SK-N-SH (cell line): ENCODE measurements around the gene RNF212. TPM values are rescaled to one million over a fixed set of nuclear protein-coding genes. Genes with fewer than 3 reads are reported as not detected.

ENCODE experiments used
- CTCF ChIA-PET: fragments of 300-600, 350-600 bp; formaldehyde crosslinking; extraction: SDS; loops from one replicate; lab custom pipeline; 2021; lab: Yijun Ruan, JAX
- POLR2A ChIA-PET: fragments of 350-600 bp; sonication (Branson Sonifier 250); formaldehyde crosslinking; extraction: SDS; loops from one replicate; lab custom pipeline; 2020; ENCODE audit warnings: antibody characterized with exemption, inconsistent platforms; lab: Yijun Ruan, JAX
- DNase-seq: peaks from one replicate; pipeline ENCODE4 v3.0.0; 2012
- H2AFZ ChIP-seq: fragments of 200-600 bp; sonication (generic); 2 replicates; pipeline ENCODE4 v1.8.1; 2016; ENCODE audit warnings: antibody characterized with exemption, mild to moderate bottlenecking, low read depth
- H3F3A ChIP-seq: fragments of 200-600 bp; sonication (generic); replicated peaks from 2 replicates; pipeline ENCODE3; 2016; ENCODE audit warnings: antibody characterized with exemption, mild to moderate bottlenecking; ENCODE audit not compliant: insufficient read depth
- H3K27ac ChIP-seq, 2 experiments: fragments of 200-500 bp in 1 of 2; fragments of 200-600 bp in 1 of 2; sonication (Bioruptor generic) in 1 of 2; sonication (generic), shearing (Covaris generic) in 1 of 2; 2 replicates each; pipeline versions ENCODE4 v1.5.1 to v1.6.1; 2014 to 2016; ENCODE audit warnings: low read depth in 2 of 2, inconsistent platforms in 1 of 2, low read length in 1 of 2, mild to moderate bottlenecking in 1 of 2, mixed read lengths in 1 of 2
- H3K27me3 ChIP-seq: fragments of 200-600 bp; sonication (generic), shearing (Covaris generic); 2 replicates; pipeline ENCODE4 v1.6.1; 2016; ENCODE audit warnings: mixed run types; ENCODE audit not compliant: insufficient read depth
- H3K36me3 ChIP-seq, 2 experiments: fragments of 200-500 bp in 1 of 2; fragments of 200-600 bp in 1 of 2; sonication (Bioruptor generic) in 1 of 2; sonication (generic) in 1 of 2; replicated peaks in 1 of 2; 2 replicates each; pipeline versions ENCODE3 to v1.5.1; 2014 to 2016; ENCODE audit warnings: low read length in 1 of 2, mild to moderate bottlenecking in 1 of 2; ENCODE audit not compliant: insufficient read depth in 2 of 2, control insufficient read depth in 1 of 2
- H3K4me1 ChIP-seq, 2 experiments: fragments of 200-500 bp in 1 of 2; fragments of 200-600 bp in 1 of 2; sonication (Bioruptor generic) in 1 of 2; sonication (generic), shearing (Covaris generic) in 1 of 2; 2 replicates each; pipeline versions ENCODE4 v1.5.1 to v1.6.1; 2014 to 2016; ENCODE audit warnings: low read depth in 1 of 2, low read length in 1 of 2, mixed run types in 1 of 2; ENCODE audit not compliant: insufficient read depth in 2 of 2, control insufficient read depth in 1 of 2
- H3K4me2 ChIP-seq: fragments of 200-600 bp; sonication (generic), shearing (Covaris generic); 2 replicates; pipeline ENCODE4 v1.6.1; 2017; ENCODE audit warnings: mixed run types
- H3K4me3 ChIP-seq, 2 experiments: fragments of 200-500 bp in 1 of 2; fragments of 200-600 bp in 1 of 2; sonication (Bioruptor generic) in 1 of 2; sonication (generic), shearing (Covaris generic) in 1 of 2; 2 replicates each; pipeline versions ENCODE4 v1.5.1 to v1.8.1; 2014 to 2016; ENCODE audit warnings: low read depth in 2 of 2, inconsistent platforms in 1 of 2, low read length in 1 of 2, mild to moderate bottlenecking in 1 of 2, mixed read lengths in 1 of 2, moderate library complexity in 1 of 2
- H3K79me2 ChIP-seq: fragments of 200-600 bp; sonication (generic); 2 replicates; pipeline ENCODE4 v1.8.1; 2017; ENCODE audit warnings: mild to moderate bottlenecking; ENCODE audit not compliant: insufficient read depth
- H3K9ac ChIP-seq: fragments of 200-600 bp; sonication (generic); 2 replicates; pipeline ENCODE4 v1.6.1; 2017; ENCODE audit warnings: mixed run types
- H3K9me2 ChIP-seq: fragments of 200-600 bp; sonication (generic); 2 replicates; pipeline ENCODE4 v1.6.1; 2017; ENCODE audit warnings: mixed run types
- H3K9me3 ChIP-seq: fragments of 200-600 bp; sonication (generic); 2 replicates; pipeline ENCODE4 v1.6.1; 2017; ENCODE audit warnings: mixed run types, mild to moderate bottlenecking, moderate library complexity
- H4K20me1 ChIP-seq: fragments of 200-600 bp; sonication (generic); 2 replicates; pipeline ENCODE4 v1.6.1; 2017; ENCODE audit warnings: mild to moderate bottlenecking, mixed run types; ENCODE audit not compliant: insufficient read depth
- CHD2 ChIP-seq: fragments of 150-350 bp; IDR thresholded peaks from 2 replicates; pipeline ENCODE4 v1.6.1; 2018; ENCODE audit warnings: low read length; ENCODE audit not compliant: partially characterized antibody
- ELF1 ChIP-seq: IDR thresholded peaks from 2 replicates; pipeline ENCODE4 v1.4.0; 2012
- EZH2phosphoT487 ChIP-seq: fragments of 200-600 bp; sonication (generic); IDR thresholded peaks from 2 replicates; pipeline ENCODE4 v1.6.1; 2017; ENCODE audit warnings: low read depth, mixed run types, mild to moderate bottlenecking, antibody characterized with exemption, moderate library complexity, borderline replicate concordance
- FOSL2 ChIP-seq: IDR thresholded peaks from 2 replicates; pipeline ENCODE4 v1.4.0; 2012; ENCODE audit warnings: low read depth, mild to moderate bottlenecking, moderate library complexity, borderline replicate concordance
- FOXM1 ChIP-seq: IDR thresholded peaks from 2 replicates; pipeline ENCODE4 v1.4.0; 2012; ENCODE audit warnings: low read depth, mild to moderate bottlenecking
- GATA2 ChIP-seq: sonication (generic); formaldehyde crosslinking; IDR thresholded peaks from 2 replicates; pipeline ENCODE4 v1.5.0; 2020; ENCODE audit warnings: mild to moderate bottlenecking, missing genetic modification reagents
- JUND ChIP-seq: IDR thresholded peaks from 2 replicates; pipeline ENCODE4 v1.4.0; 2012
- MXI1 ChIP-seq: IDR thresholded peaks from 2 replicates; pipeline ENCODE4 v1.6.1; 2012; ENCODE audit warnings: mild to moderate bottlenecking, low read depth, low read length, improper control_type of control experiment
- RFX5 ChIP-seq: IDR thresholded peaks from 2 replicates; pipeline ENCODE4 v1.6.1; 2012; ENCODE audit warnings: mild to moderate bottlenecking, improper control_type of control experiment, low read length
- RXRA ChIP-seq: IDR thresholded peaks from 2 replicates; pipeline ENCODE4 v1.4.0; 2012; ENCODE audit warnings: low read depth, mild to moderate bottlenecking, borderline replicate concordance
- SMC3 ChIP-seq: IDR thresholded peaks from 2 replicates; pipeline ENCODE4 v1.6.1; 2012; ENCODE audit warnings: low read depth, low read length, improper control_type of control experiment
- WGBS: methylation state at CpG from one replicate; pipeline ENCODE4 v1.1.6; 2017; ENCODE audit warnings: low lambda C conversion rate; 5-methylcytosine and 5-hydroxymethylcytosine counted together
- polyA plus RNA-seq, 3 experiments: library from polyadenylated mRNA; depleted of rRNA; stranded (reverse); fragments of >200 nt; gene quantifications; 2 replicates each; pipeline ENCODE4 v1.2.3, GENCODE V29; 2012
- TF ChIP-seq, protein P1 (sequence below): fragments of 200-600 bp; sonication (generic); IDR thresholded peaks from 2 replicates; pipeline ENCODE4 v1.6.1; 2017; ENCODE audit warnings: antibody characterized with exemption, mild to moderate bottlenecking, moderate library complexity
- TF ChIP-seq, protein P2 (sequence below): IDR thresholded peaks from 2 replicates; pipeline ENCODE4 v1.4.0; 2012; ENCODE audit warnings: low read depth, borderline replicate concordance
- TF ChIP-seq, protein P3 (sequence below): IDR thresholded peaks from 2 replicates; pipeline ENCODE4; 2012
- TF ChIP-seq, protein P4 (sequence below): IDR thresholded peaks from 2 replicates; pipeline ENCODE4 v1.4.0; 2012; ENCODE audit warnings: low read depth, borderline replicate concordance
- TF ChIP-seq, protein P5 (sequence below): IDR thresholded peaks from 2 replicates; pipeline ENCODE4 v1.6.1; 2012; ENCODE audit warnings: mild to moderate bottlenecking, low read depth, low read length, moderate library complexity
- TF ChIP-seq, protein P6 (sequence below): IDR thresholded peaks from 2 replicates; pipeline ENCODE4 v1.4.0; 2012; ENCODE audit warnings: low read depth

RNF212 gene
- polyA plus RNA-seq, 1 of the 3 experiments (the other 2 are of a cell fraction) = 7.0 TPM

DNA sequence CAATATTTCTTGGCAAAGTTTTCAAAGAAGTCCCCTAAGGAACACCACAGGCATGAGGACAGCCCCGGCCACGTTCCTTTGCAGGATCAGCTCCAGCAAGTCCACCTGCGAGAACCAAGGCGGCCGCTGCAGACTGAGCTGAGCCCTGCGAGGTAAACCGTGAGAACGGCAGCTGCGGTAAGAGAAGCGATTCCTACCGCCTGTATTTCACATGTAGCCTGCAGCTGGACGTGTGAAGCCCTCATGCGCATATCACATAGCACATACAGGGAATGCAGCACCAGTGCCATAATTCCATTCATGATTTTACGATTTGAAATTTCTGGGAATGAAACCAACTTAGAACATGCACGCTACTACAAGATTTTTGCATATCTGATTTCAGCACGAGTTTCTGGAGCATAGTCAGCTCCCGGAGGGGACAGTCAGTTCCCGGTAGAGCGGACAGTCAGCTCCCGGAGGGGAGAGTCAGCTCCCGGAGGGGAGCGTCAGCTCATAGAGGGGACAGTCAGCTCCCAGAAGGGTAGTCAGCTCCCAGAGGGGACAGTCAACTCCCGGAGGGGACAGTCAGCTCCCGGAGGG lies 60.2 kb downstream of the RNF212 start:
- POLR2A ChIA-PET = interaction anchor here (0.6 kb wide), 1 partner anchor 369 kb away, joined by 3 read pairs; no protein-coding TSS in a partner anchor
- Histone ChIP-seq H3K4me2 (peak overlapping the region; percentile 66; the same call in 1 of the 2 replicates), H3K4me3 (no peak overlapping the region), H3F3A (no peaks in the 10 kb centered on the region), H3K9me3 (no peaks in the 10 kb centered on the region), H3K79me2 (no peaks in the 10 kb centered on the region), H2AFZ (no peak overlapping the region), H3K4me1 (no peaks in the 10 kb centered on the region; a peak in 2 of 4 replicates), H4K20me1 (no peaks in the 10 kb centered on the region), H3K9ac (no peak overlapping the region), H3K27ac (no peak overlapping the region), H3K27me3 (peaks cover 80% of the 10 kb centered on the region), H3K9me2 (no peaks in the 10 kb centered on the region), H3K36me3 (no peaks in the 10 kb centered on the region)
- TF ChIP-seq EZH2phosphoT487 (peak; percentile 73; the same call in 1 of the 2 replicates), CHD2 (no peak), MXI1 (no peak)
- TF ChIP-seq, protein P1, sequence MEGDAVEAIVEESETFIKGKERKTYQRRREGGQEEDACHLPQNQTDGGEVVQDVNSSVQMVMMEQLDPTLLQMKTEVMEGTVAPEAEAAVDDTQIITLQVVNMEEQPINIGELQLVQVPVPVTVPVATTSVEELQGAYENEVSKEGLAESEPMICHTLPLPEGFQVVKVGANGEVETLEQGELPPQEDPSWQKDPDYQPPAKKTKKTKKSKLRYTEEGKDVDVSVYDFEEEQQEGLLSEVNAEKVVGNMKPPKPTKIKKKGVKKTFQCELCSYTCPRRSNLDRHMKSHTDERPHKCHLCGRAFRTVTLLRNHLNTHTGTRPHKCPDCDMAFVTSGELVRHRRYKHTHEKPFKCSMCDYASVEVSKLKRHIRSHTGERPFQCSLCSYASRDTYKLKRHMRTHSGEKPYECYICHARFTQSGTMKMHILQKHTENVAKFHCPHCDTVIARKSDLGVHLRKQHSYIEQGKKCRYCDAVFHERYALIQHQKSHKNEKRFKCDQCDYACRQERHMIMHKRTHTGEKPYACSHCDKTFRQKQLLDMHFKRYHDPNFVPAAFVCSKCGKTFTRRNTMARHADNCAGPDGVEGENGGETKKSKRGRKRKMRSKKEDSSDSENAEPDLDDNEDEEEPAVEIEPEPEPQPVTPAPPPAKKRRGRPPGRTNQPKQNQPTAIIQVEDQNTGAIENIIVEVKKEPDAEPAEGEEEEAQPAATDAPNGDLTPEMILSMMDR = no peak
- CTCF ChIA-PET = no interaction called here
- 4% methylated on average over 8 of the region's 24 CpGs for WGBS
- DNase-seq = peak; percentile 23

DNA sequence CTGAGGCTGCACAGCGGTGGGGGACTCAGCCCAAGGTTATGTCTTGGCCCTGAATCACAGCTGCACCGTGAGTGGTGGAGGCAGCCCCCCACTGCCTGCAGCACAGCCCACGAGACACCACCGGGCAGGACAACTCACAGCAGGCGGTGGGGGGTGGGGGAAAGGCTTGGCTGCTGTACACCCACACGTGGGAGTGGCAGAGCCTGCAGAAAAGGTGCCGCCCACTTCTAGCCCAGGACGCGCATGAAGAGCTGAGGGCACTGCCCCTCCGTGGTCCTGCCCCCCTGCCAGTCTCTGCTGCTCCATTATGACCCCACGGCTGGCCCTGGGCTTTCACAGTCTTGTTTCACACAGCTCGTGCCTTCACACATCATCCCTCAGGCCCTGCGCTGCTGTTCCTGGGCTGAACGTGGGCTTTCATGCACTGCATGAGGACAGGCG lies 61.1 kb downstream of the RNF212 start:
- Histone ChIP-seq H3K9me3 (no peaks in the 10 kb centered on the region), H3K9ac (no peak overlapping the region), H3K27me3 (peaks cover 72% of the 10 kb centered on the region), H3K9me2 (no peaks in the 10 kb centered on the region), H3K27ac (no peak overlapping the region), H3K36me3 (no peaks in the 10 kb centered on the region), H2AFZ (no peak overlapping the region), H3F3A (peaks cover 6% of the 10 kb centered on the region), H3K4me1 (no peaks in the 10 kb centered on the region; a peak in 2 of 4 replicates), H3K4me2 (no peak overlapping the region), H3K79me2 (no peaks in the 10 kb centered on the region), H4K20me1 (no peaks in the 10 kb centered on the region), H3K4me3 (no peak overlapping the region)
- 28% methylated on average over 11 of the region's 15 CpGs for WGBS
- CTCF ChIA-PET = no interaction called here
- peak; percentile 22 for DNase-seq
- POLR2A ChIA-PET = no interaction called here
- no peak for TF ChIP-seq FOXM1
- TF ChIP-seq, protein P2, sequence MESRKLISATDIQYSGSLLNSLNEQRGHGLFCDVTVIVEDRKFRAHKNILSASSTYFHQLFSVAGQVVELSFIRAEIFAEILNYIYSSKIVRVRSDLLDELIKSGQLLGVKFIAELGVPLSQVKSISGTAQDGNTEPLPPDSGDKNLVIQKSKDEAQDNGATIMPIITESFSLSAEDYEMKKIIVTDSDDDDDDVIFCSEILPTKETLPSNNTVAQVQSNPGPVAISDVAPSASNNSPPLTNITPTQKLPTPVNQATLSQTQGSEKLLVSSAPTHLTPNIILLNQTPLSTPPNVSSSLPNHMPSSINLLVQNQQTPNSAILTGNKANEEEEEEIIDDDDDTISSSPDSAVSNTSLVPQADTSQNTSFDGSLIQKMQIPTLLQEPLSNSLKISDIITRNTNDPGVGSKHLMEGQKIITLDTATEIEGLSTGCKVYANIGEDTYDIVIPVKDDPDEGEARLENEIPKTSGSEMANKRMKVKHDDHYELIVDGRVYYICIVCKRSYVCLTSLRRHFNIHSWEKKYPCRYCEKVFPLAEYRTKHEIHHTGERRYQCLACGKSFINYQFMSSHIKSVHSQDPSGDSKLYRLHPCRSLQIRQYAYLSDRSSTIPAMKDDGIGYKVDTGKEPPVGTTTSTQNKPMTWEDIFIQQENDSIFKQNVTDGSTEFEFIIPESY = no peak
- TF ChIP-seq ELF1 = no peak
- TF ChIP-seq, protein P3, sequence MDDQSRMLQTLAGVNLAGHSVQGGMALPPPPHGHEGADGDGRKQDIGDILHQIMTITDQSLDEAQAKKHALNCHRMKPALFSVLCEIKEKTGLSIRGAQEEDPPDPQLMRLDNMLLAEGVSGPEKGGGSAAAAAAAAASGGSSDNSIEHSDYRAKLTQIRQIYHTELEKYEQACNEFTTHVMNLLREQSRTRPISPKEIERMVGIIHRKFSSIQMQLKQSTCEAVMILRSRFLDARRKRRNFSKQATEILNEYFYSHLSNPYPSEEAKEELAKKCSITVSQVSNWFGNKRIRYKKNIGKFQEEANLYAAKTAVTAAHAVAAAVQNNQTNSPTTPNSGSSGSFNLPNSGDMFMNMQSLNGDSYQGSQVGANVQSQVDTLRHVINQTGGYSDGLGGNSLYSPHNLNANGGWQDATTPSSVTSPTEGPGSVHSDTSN = no peak
- no peak for TF ChIP-seq FOSL2
- no peak for TF ChIP-seq EZH2phosphoT487
- TF ChIP-seq, protein P4, sequence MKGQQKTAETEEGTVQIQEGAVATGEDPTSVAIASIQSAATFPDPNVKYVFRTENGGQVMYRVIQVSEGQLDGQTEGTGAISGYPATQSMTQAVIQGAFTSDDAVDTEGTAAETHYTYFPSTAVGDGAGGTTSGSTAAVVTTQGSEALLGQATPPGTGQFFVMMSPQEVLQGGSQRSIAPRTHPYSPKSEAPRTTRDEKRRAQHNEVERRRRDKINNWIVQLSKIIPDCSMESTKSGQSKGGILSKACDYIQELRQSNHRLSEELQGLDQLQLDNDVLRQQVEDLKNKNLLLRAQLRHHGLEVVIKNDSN = no peak
- TF ChIP-seq, protein P5, sequence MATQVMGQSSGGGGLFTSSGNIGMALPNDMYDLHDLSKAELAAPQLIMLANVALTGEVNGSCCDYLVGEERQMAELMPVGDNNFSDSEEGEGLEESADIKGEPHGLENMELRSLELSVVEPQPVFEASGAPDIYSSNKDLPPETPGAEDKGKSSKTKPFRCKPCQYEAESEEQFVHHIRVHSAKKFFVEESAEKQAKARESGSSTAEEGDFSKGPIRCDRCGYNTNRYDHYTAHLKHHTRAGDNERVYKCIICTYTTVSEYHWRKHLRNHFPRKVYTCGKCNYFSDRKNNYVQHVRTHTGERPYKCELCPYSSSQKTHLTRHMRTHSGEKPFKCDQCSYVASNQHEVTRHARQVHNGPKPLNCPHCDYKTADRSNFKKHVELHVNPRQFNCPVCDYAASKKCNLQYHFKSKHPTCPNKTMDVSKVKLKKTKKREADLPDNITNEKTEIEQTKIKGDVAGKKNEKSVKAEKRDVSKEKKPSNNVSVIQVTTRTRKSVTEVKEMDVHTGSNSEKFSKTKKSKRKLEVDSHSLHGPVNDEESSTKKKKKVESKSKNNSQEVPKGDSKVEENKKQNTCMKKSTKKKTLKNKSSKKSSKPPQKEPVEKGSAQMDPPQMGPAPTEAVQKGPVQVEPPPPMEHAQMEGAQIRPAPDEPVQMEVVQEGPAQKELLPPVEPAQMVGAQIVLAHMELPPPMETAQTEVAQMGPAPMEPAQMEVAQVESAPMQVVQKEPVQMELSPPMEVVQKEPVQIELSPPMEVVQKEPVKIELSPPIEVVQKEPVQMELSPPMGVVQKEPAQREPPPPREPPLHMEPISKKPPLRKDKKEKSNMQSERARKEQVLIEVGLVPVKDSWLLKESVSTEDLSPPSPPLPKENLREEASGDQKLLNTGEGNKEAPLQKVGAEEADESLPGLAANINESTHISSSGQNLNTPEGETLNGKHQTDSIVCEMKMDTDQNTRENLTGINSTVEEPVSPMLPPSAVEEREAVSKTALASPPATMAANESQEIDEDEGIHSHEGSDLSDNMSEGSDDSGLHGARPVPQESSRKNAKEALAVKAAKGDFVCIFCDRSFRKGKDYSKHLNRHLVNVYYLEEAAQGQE = no peak
- TF ChIP-seq JUND = no peak
- TF ChIP-seq GATA2 (CRISPR knock-in tag) = no peak
- no peak for TF ChIP-seq RFX5
- TF ChIP-seq SMC3 = no peak
- TF ChIP-seq, protein P6, sequence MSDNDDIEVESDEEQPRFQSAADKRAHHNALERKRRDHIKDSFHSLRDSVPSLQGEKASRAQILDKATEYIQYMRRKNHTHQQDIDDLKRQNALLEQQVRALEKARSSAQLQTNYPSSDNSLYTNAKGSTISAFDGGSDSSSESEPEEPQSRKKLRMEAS = no peak
- no peak for TF ChIP-seq RXRA
